GM12874 (cell line): Measurements from ENCODE around the gene DBF4B.

Experiments
- CTCF ChIP-seq: IDR thresholded peaks from 2 replicates; pipeline ENCODE4 v1.5.1; 2011; ENCODE audit warnings: low read depth, mild to moderate bottlenecking, control low read depth, low read length, moderate library complexity; ENCODE audit not compliant: insufficient read depth

Gene DBF4B

GRCh38 chr17:44707755-44708400, 587 bp upstream of the DBF4B start:
- TF ChIP-seq CTCF: no peak

GRCh38 chr17:44719444-44719843, 11.0 kb downstream of the DBF4B start:
- TF ChIP-seq CTCF: no peak

DNA sequence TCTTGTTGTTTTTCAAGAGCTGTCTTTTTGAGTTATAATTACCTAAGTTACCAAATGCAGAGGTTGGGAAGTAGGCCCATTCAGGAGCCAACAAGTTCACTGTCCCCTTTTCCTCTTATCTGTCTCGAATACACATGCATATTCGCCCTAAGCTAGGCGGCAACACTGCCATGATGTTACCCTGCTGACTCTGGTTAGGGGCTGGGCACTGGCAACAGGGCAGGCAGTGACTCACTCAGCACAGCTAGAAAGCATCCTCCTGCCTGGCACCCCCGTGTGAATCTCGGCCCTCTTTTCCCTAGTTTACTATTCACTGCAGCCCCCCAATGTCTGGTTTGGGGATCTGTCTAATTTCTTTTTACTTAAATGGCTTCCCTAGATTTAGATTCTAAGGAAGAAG, 13.8 kb downstream of the DBF4B start:
- no peak for TF ChIP-seq CTCF

DNA sequence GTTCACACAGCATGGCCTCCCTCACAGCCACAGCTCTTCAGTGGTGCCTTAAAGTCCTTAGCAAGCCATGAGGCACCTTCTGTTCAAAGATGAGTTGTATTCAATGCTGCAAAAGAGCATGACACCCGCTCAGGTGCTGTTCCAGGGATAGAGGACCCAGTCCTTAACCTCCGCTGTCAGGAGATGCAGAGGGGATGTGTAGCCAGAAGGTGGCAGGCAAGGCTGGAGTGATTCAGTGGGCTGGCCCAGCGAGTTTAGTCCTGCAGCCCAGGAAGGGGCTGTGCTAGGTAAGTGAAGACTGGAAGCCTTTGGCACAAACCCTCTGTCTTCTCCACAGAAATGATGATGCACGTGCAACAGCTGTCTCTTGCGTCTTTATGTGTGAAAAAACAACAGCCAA, 25.3 kb downstream of the DBF4B start:
- peak; percentile 34; the same call in 1 of the 2 replicates for TF ChIP-seq CTCF

DNA sequence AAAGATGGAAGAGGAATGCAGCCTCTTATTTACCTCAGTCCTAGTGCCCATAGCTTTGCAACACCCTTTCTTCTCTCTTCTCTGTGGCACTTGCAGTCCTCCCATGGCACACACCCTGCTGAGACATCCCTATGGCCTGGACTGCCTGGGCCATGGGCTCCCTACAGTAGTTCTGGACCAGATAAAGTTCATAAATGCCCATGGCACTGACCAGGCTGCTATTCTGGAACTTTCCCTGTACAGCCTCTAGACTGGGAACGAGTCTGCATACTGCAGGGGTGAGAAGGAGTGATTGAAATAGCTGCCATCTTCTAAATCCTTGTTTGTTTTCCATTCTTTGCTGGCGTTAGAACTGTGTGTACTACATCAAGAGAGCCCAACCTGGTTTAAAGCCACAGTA, 25.8 kb downstream of the DBF4B start:
- TF ChIP-seq CTCF: no peak

DNA sequence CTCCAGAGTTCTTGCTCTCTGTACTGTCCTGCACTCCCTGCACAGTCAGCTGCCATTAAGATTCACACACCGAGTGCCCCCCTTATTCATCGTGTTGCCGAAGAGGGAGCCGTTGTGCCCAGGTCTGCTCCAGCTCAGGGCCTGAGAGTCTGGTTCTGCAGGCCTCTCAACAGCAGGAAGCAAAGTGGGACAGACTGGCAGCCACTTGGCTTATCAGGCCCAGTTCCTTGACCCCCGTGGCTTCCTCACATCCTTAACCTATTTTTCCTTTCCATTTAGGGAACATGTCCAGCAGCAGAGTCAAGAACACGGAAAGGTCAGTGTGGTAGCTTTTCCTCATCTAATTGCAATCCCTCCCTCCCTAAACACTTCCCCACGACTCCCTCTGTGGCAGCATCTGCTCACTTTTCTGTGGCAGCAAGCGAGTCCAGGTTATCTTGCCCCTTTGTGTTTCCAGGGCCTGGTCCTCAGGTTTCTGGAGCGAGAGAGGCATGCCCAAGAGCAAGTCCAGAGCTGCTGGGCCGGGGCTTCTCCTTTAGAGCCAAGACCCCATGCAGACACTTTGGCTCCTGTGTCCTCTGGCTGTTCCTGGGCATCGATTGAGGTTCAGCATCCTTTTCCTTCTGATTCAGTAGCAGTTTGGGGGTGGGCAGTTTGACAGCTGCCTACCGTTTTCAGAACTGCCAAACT, 28.2 kb downstream of the DBF4B start:
- TF ChIP-seq CTCF: no peak

DNA sequence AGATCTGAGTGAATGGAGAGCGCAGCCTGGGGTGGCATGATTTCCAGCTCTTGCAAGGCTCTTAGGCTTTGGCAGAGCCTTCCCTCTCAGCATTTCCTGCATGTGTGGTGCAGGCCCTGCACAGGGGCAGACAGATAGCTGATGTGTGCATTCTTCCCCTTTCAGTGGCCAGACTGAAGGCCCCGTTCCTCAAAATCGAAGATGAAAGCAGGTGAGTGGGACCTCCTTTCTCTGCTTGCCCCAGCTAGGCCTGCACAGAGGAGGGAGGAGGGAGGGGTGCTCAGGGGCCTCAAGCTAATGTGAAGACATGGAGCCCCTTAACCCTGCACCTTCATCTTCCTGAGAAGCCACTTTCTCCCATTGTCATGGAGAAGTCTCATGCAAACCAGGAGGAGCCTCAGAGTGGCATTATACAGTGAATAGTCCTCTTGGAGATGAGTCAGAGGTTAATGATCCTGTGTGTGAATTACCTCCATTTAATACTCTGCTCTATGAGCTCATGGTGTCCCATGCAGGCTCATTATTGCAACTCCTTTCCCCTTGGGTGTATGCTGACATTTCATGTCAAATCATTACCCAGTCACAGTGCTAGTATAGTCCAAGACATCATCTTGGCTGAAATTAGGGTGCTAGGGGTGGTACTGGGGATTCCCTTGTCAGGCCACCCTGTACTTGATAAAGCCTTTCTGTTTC, 29.9 kb downstream of the DBF4B start:
- TF ChIP-seq CTCF: no peak
